ENCODE results near the gene FZD7. TPM values are rescaled to one million over a fixed set of nuclear protein-coding genes. Genes with fewer than 3 reads are reported as not detected.
A peak's percentile ranks its signal among the peaks of the same experiment; 100 is the strongest.

The FZD7 gene
- total RNA-seq (2021), result 302 and 309 TPM in 2 replicates
- long read RNA-seq, transcript FZD7-201 (1 exons, 3,859 nt), result major isoform, 180 of 181 reads
- long read RNA-seq, partial matches to known transcripts, result 0 of 181 reads
- long read RNA-seq, other reads (novel, unspliced or antisense), result 1 of 181 reads

GRCh38 chr2:202033317-202034248, at the start of gene FZD7:
Gene FZD7, plus strand, starts transcription at chr2:202033855. Its CDS starts 793 bp downstream, at chr2:202034648.
- H3K4me1 ChIP-seq (ENCODE audit: insufficient read depth, low read length), result peaks cover 5% of the 10 kb centered on the region
- H4K20me1 ChIP-seq (ENCODE audit: control insufficient read depth, insufficient read depth, insufficient read length), result no peaks in the 10 kb centered on the region
- DNase-seq, result peak; percentile 94
- H3K4me3 Mint-ChIP-seq, result peak within 1 kb of the TSS in 1 of 2 experiments; percentile 99; a peak in 4 of 5 replicates
- H3K4me2 ChIP-seq (ENCODE audit: insufficient read depth, insufficient read length, low read length), result peak within 1 kb of the TSS; percentile 83
- H3K14ac ChIP-seq (ENCODE audit: insufficient read depth, low read length), result peak within 1 kb of the TSS; percentile 97
- peak within 1 kb of the TSS; percentile 79 for H2BK120ac ChIP-seq (ENCODE audit: low read depth, low read length, poor library complexity, severe bottlenecking)
- H4K8ac ChIP-seq (replicated peaks; ENCODE audit: insufficient read length, low read depth, low read length), result no peak within 1 kb of the TSS
- H3K27me3 Mint-ChIP-seq (ENCODE audit: low read depth), result no peaks in the 10 kb centered on the region; the same call in 1 of the 2 replicates
- peak within 1 kb of the TSS; percentile 62; the same call in 1 of the 2 replicates for H3K4ac ChIP-seq (ENCODE audit: low read depth, low read length)
- peaks cover 16% of the 10 kb centered on the region for H3K23me2 ChIP-seq (ENCODE audit: insufficient read length, low read depth, low read length, poor library complexity, severe bottlenecking)
- no peak within 1 kb of the TSS for H3T11ph ChIP-seq (ENCODE audit: low read length)
- peak within 1 kb of the TSS; percentile 43 for H4K5ac ChIP-seq (ENCODE audit: insufficient read length, low read depth, low read length)
- no CpG with 5 or more reads among the region's 109 CpGs for WGBS (ENCODE audit: extremely low coverage, insufficient read length, low lambda C conversion rate)
- peak within 1 kb of the TSS; percentile 45 for H3K56ac ChIP-seq (ENCODE audit: insufficient read length, low read depth, low read length)
- H2BK20ac ChIP-seq (ENCODE audit: low read depth, low read length, poor library complexity, severe bottlenecking), result no peak within 1 kb of the TSS
- H3K27me3 ChIP-seq (ENCODE audit: insufficient read depth, low read length), result no peaks in the 10 kb centered on the region
- peaks cover 0 to 4% of the 10 kb centered on the region in 2 experiments; a peak in 2 of 5 replicates for H3K9me3 Mint-ChIP-seq
- H2AFZ ChIP-seq (ENCODE audit: low read length), result no peak within 1 kb of the TSS
- no peak within 1 kb of the TSS for H2AK5ac ChIP-seq (ENCODE audit: insufficient read length, low read length)
- peak within 1 kb of the TSS; percentile 38 for H2BK12ac ChIP-seq (ENCODE audit: insufficient read length, low read depth, low read length)
- H3K9ac ChIP-seq (ENCODE audit: extremely low read depth, insufficient read length, low read length), result peak within 1 kb of the TSS; percentile 98
- no peak within 1 kb of the TSS for H3K23ac ChIP-seq (ENCODE audit: insufficient read length, low read depth, low read length)
- peaks cover 37 to 38% of the 10 kb centered on the region in 2 experiments for H3K4me1 Mint-ChIP-seq
- H2BK15ac ChIP-seq (ENCODE audit: low read depth, low read length), result no peak within 1 kb of the TSS
- peaks cover 0 to 12% (median 8%) of the 10 kb centered on the region in 3 experiments; a peak in 5 of 7 replicates for H3K36me3 Mint-ChIP-seq (ENCODE audit: insufficient read depth in 1 of 3, low read depth in 3 of 3)
- H3K79me2 ChIP-seq (ENCODE audit: insufficient read depth, low read length), result peaks cover 39% of the 10 kb centered on the region; the same call in 1 of the 2 replicates
- H2BK5ac ChIP-seq (ENCODE audit: insufficient read length, low read length), result peak within 1 kb of the TSS; percentile 84
- H3K27ac ChIP-seq (ENCODE audit: insufficient read length, low read depth, low read length), result peak within 1 kb of the TSS; percentile 89
- peak within 1 kb of the TSS; percentile 96 for H3K18ac ChIP-seq (ENCODE audit: insufficient read length, low read depth, low read length)
- no peaks in the 10 kb centered on the region for H3K9me3 ChIP-seq (ENCODE audit: control insufficient read depth, low read depth, low read length)
- peak within 1 kb of the TSS; percentile 99 to 100 (median 100) for H3K27ac Mint-ChIP-seq
- peak within 1 kb of the TSS; percentile 86 for H4K91ac ChIP-seq (ENCODE audit: insufficient read length, low read depth, low read length)
- H3K79me1 ChIP-seq (ENCODE audit: insufficient read depth, low read depth, low read length, poor library complexity, severe bottlenecking), result no peaks in the 10 kb centered on the region
- TF ChIP-seq, protein P1, sequence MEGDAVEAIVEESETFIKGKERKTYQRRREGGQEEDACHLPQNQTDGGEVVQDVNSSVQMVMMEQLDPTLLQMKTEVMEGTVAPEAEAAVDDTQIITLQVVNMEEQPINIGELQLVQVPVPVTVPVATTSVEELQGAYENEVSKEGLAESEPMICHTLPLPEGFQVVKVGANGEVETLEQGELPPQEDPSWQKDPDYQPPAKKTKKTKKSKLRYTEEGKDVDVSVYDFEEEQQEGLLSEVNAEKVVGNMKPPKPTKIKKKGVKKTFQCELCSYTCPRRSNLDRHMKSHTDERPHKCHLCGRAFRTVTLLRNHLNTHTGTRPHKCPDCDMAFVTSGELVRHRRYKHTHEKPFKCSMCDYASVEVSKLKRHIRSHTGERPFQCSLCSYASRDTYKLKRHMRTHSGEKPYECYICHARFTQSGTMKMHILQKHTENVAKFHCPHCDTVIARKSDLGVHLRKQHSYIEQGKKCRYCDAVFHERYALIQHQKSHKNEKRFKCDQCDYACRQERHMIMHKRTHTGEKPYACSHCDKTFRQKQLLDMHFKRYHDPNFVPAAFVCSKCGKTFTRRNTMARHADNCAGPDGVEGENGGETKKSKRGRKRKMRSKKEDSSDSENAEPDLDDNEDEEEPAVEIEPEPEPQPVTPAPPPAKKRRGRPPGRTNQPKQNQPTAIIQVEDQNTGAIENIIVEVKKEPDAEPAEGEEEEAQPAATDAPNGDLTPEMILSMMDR (conservative IDR thresholded peaks at IDR 0.05), result peak; percentile 43; the same call in 2 of the 3 replicates

All from H9 (cell line).